K562 treated with DMSO at 1 percent for 4 hours (cell line): ENCODE data around the gene COL4A2. TPM values are rescaled to one million over a fixed set of nuclear protein-coding genes. Genes with fewer than 3 reads are reported as not detected.

Source experiments
- total RNA-seq: library from RNA; unstranded; fragments of 300-600 nt; gene quantifications from 2 replicates; pipeline ENCODE4 v1.2.3, GENCODE V29; 2022; ENCODE audit not compliant: insufficient read depth

The COL4A2 gene
- 13.7 and 22.1 TPM in 2 replicates for total RNA-seq

GRCh38 chr13:110306960-110307766 lies at the start of gene COL4A2, which contains the start of gene COL4A1:
COL4A2 (plus strand) TSS chr13:110307284; CDS start chr13:110307904, 620 bp downstream.
COL4A1 (minus strand) TSS chr13:110307157; CDS start chr13:110307027, 130 bp downstream.

DNA sequence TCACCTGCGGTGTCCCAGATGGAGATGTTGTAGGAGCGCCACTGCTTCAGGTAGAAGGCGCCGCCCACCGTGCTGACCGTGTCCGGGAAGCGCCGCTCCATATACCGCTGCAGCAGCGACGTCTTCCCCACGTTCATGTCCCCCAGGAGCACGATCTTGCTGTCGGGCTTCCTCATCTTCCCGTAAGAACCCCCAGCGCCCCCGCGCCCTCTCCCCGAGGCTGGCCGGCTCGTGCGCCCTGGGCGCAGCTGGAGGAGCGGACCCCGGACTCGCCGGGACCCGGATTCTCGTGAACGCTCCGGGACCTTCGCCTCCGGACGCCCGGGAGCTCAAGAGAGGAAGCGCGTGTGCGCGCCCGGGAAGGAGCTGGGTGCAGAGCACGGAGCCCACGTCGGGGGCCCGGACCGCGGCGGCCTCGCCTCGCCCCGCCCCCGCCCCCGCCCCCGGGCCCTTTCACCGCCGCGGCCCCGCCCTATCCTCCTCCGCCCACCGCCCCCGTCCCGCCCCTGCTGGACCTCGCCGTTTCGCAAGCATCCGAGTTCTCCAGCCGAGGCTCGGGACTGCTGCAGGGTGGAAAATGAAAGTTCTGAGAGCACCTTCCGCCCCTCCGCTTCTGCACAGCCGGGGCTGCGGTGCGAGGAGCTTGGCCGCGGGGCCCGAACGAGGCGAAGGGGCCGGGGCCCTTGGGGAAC lies 254.4 kb downstream of the COL4A2 start, which contains the start of gene RAB20:
TSS of gene RAB20 (minus strand) at position 379 of the 692 bp plus-strand sequence. CDS start at position 176, 203 bp downstream.

Other genes starting within 250 kb of the COL4A2 start
- gene COL4A1, start 127 bp upstream of the COL4A2 start, total RNA-seq: not detected in 2 replicates